Effector memory CD4-positive, alpha-beta T cell (primary cell): ENCODE measurements around the gene HP.

Experiments used
- DNase-seq, 3 donors: peaks; one replicate each; pipeline ENCODE4 v3.0.0-alpha.2; 2020
- H3K27ac ChIP-seq: 2 replicates; pipeline ENCODE4 v1.7.0; 2013; ENCODE audit warnings: mild to moderate bottlenecking, low read length, moderate library complexity; ENCODE audit not compliant: insufficient read depth, poor library complexity, severe bottlenecking
- H3K27me3 ChIP-seq: replicated peaks from 2 replicates; pipeline ENCODE4 v1.7.0; 2013; ENCODE audit warnings: mild to moderate bottlenecking, low read length; ENCODE audit not compliant: insufficient read depth, control insufficient read depth, poor library complexity, severe bottlenecking
- H3K36me3 ChIP-seq: 2 replicates; pipeline ENCODE4 v1.7.0; 2013; ENCODE audit warnings: mild to moderate bottlenecking, low read length, moderate library complexity; ENCODE audit not compliant: control insufficient read depth, insufficient read depth
- H3K4me1 ChIP-seq: 2 replicates; pipeline ENCODE4 v1.7.0; 2013; ENCODE audit warnings: low read length, mild to moderate bottlenecking; ENCODE audit not compliant: control insufficient read depth, insufficient read depth, poor library complexity, severe bottlenecking
- H3K4me3 ChIP-seq: 2 replicates; pipeline ENCODE4 v1.7.0; 2013; ENCODE audit warnings: low read length, low read depth, mild to moderate bottlenecking; ENCODE audit not compliant: insufficient read depth, poor library complexity, severe bottlenecking
- H3K9me3 ChIP-seq: 2 replicates; pipeline ENCODE4 v1.7.0; 2013; ENCODE audit warnings: mild to moderate bottlenecking, low read length, moderate library complexity; ENCODE audit not compliant: control insufficient read depth

HP gene

GRCh38 chr16:72021043-72021442 lies 33.3 kb upstream of the HP start:
- Histone ChIP-seq H3K27me3 (no peaks in the 10 kb centered on the region), H3K27ac (no peak overlapping the region), H3K4me1 (no peaks in the 10 kb centered on the region), H3K9me3 (no peaks in the 10 kb centered on the region), H3K4me3 (no peak overlapping the region), H3K36me3 (peaks cover 48% of the 10 kb centered on the region)
- no peak for DNase-seq

- H3K27me3 ChIP-seq = no peaks in the 10 kb centered on the region
- no peak overlapping the region for H3K27ac ChIP-seq
- no peak for DNase-seq
- H3K36me3 ChIP-seq = peaks cover 48% of the 10 kb centered on the region
- no peaks in the 10 kb centered on the region for H3K9me3 ChIP-seq
- H3K4me1 ChIP-seq = no peaks in the 10 kb centered on the region
- no peak overlapping the region for H3K4me3 ChIP-seq
These were observed 32.2 kb upstream of the HP start for GRCh38 chr16:72022127-72022526.

DNA sequence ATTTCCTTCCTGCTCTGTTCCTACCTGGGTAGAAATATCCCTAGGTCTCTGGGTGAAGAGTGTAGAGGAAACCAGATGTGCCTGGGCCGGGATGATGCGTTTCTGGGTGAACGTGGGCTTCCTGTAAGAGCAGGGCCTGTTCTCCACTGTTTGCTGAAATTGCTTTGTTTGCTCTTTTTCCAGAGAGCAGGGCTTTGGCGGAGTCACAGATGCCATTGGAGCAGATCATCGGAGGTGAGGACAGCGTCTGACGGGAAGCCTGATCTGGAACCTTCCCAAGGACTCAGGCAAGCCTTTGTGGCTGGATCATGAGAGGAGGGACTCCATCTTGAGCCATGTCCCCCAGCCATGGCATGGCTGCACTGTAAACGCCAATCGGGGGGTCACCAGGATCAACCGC lies 30.3 kb upstream of the HP start:
- Histone ChIP-seq H3K36me3 (peaks cover 44% of the 10 kb centered on the region), H3K27me3 (no peaks in the 10 kb centered on the region), H3K4me3 (no peak overlapping the region), H3K9me3 (no peaks in the 10 kb centered on the region), H3K27ac (no peak overlapping the region), H3K4me1 (no peaks in the 10 kb centered on the region)
- no peak for DNase-seq

DNA sequence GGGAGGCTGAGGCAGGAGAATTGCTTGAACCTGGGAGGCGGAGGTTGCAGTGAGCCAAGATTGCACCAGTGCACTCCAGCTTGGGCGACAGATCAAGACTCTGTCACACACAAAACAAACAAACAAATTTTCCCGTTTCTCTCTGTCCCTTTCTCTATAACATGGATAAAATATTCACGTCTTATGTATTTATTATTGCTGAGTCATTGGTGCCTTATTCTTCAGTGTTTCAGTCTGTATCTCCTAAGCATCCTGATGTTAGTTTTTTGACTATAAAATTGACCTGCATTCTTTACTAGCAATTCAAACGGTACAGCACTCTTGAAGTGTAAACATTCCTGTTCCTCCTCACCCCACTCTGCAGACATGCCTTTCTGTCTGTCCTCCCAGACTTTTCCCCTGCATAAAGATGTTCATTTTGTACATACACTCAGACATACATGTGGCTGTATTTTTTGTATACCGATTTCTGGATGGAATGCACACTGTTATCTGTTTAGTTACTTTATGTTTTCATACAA lies 29.4 kb upstream of the HP start:
- Histone ChIP-seq H3K27me3 (no peaks in the 10 kb centered on the region), H3K36me3 (peaks cover 41% of the 10 kb centered on the region), H3K27ac (no peak overlapping the region)

DNA sequence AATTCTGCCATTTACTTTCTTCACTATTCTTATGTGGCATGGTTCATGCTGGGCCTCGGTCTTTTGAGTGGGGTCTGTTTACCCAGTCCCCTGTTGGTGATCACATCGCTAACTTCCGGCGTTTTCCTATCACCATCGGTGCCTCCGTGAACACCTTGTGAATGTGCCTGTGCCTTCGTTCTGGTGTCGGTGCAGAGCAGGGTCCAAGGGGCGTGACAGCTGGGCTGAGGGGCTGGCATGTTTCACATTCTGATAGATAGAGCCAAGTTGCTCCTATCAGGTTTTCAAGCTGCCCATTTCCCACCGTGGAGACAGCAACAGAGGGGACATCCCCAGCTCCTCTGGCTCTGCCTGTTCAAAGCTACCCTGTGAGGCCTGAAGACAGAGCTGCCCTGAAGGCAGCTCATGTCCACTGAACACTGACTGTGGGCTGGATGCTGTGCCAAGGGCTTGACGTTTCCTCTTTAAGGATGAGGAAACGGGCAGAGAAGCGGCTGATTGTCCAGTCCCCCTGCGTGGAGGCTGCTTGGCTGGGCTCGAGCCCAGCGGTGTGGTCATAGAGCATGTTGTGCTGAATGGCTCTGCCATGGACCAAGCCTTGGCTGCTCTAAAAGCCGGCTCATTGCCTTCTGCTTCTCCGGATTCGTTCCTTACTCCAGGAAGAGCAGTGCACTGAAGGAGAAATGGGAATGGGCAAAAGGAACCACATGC lies 28.7 kb upstream of the HP start:
- Histone ChIP-seq H3K27me3 (no peaks in the 10 kb centered on the region), H3K36me3 (peaks cover 39% of the 10 kb centered on the region), H3K27ac (no peak overlapping the region), H3K4me3 (no peak overlapping the region), H3K4me1 (no peaks in the 10 kb centered on the region), H3K9me3 (no peaks in the 10 kb centered on the region)
- DNase-seq = no peak

More for the DNA sequence above, 29.4 kb upstream of the HP start:
- no peaks in the 10 kb centered on the region for H3K4me1 ChIP-seq
- no peaks in the 10 kb centered on the region for H3K9me3 ChIP-seq
- DNase-seq = no peak
- no peak overlapping the region for H3K4me3 ChIP-seq

DNA sequence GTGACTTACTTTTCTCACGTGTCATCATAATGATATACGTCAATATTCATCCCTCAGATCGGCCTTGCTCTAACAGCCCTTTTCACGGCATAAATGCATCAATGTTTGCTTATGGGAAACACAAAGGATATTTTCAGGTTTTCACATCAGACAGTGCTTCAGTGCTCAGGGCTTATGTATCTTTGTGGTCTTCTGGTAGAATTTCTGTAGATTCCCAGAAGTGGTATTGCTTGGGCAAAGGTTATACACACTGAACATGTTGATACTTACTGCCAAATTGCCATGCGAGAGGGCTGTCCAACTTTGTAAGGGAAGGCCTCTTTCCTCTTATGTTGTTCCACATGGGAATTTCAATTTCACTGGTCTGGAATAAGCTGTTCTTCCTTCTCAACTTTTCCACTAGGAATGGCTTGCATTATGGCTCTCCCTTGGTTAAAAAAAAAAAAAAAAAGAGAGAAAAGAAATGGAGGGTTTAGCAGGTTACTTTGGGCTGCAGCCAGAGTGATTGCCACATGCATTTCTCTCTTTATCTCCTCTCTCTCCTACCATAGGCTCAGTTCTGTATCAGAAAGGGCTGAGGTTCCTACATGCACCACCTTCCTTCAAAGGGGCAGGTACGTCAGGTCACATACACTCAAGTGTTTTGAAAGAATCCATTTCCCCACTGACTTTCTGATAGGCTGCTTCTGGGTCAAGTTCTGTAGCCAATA lies 26.5 kb upstream of the HP start:
- Histone ChIP-seq H3K27ac (no peak overlapping the region), H3K36me3 (peaks cover 22% of the 10 kb centered on the region), H3K27me3 (no peaks in the 10 kb centered on the region), H3K9me3 (no peaks in the 10 kb centered on the region), H3K4me3 (no peak overlapping the region), H3K4me1 (no peaks in the 10 kb centered on the region)
- DNase-seq = no peak

DNA sequence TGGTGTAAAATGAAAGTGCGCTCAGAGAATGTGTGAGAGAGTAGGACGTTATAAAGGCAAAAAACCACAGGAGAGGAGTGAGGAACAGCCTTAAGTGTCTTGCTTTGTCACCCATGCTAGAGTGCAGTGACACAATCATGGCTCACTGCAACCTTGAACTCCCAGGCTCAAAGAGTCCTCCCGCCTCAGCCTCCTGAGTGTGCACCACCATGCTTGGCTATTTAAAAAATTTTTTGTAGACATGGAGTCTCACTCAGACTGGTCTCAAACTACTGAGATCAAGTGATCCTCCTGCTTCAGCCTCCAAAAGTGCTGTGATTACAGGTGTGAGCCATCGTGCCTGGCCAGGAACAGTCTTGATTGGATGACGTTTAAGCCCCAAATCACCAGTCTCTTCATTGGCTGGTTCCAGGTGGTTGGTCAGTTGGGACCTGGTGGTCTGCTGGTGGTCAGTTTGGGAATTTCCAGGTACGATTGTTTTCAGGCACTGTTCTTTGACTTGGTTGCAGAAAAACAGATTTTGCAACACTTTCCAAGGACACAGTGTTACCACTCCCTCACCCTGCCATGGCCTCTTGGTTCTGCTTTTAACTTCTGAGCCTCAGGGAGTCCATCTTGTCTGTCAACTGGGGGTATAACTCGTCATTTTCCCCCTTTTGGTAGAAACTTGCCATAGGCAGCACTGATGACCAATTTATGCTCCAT lies 24.6 kb upstream of the HP start:
- DNase-seq = no peak
- no peaks in the 10 kb centered on the region for H3K9me3 ChIP-seq
- no peaks in the 10 kb centered on the region for H3K27me3 ChIP-seq
- H3K4me3 ChIP-seq = no peak overlapping the region
- no peaks in the 10 kb centered on the region for H3K4me1 ChIP-seq
- no peak overlapping the region for H3K27ac ChIP-seq
- H3K36me3 ChIP-seq = peaks cover 11% of the 10 kb centered on the region

DNA sequence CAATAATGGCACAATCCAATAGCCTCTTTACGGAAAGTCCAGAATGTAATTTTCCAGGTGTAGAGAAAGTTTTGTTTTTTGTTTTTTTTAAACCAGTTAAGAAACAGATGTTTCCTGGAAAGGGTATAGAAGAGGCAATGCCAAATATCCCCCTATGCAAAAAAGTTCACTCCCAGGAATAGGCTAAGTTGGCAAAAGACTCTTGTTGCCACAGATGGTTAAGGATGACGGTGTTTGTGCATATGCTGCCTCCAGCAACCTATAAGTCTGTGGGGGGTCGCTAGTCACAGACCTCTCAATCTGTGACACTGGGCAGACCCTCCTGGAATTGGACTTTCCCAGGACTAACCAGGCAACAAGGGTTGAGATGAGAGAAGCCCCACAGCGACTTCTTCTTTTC lies 20.9 kb upstream of the HP start:
- DNase-seq = no peak
- no peaks in the 10 kb centered on the region for H3K9me3 ChIP-seq

DNA sequence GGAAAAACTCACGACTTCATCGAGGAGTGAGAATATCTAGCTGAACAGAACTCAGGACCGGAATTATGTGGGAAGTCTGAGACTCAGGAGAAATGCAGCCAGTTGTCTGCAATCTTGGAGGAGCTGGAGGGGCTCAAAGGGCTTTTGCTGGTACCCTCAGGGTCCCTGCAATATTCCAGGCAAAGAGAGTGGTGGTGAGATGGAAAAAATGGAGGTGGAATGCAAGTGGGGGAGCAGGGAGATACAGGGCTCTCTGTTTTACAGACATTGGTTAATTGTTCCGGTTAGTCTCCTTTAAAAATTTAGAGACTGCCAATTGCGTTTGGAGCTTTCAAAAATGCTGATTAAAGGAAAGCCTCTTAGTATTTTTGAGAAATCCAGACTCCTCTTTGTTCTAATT lies 18.2 kb upstream of the HP start:
- no peaks in the 10 kb centered on the region for H3K4me1 ChIP-seq
- no peaks in the 10 kb centered on the region for H3K36me3 ChIP-seq
- H3K9me3 ChIP-seq = no peaks in the 10 kb centered on the region
- no peaks in the 10 kb centered on the region for H3K27me3 ChIP-seq
- no peak overlapping the region for H3K27ac ChIP-seq
- DNase-seq = no peak
- H3K4me3 ChIP-seq = no peak overlapping the region

More for the DNA sequence above, 20.9 kb upstream of the HP start:
- no peaks in the 10 kb centered on the region for H3K27me3 ChIP-seq
- H3K27ac ChIP-seq = no peak overlapping the region
- H3K4me3 ChIP-seq = no peak overlapping the region
- H3K36me3 ChIP-seq = no peaks in the 10 kb centered on the region
- H3K4me1 ChIP-seq = no peaks in the 10 kb centered on the region

DNA sequence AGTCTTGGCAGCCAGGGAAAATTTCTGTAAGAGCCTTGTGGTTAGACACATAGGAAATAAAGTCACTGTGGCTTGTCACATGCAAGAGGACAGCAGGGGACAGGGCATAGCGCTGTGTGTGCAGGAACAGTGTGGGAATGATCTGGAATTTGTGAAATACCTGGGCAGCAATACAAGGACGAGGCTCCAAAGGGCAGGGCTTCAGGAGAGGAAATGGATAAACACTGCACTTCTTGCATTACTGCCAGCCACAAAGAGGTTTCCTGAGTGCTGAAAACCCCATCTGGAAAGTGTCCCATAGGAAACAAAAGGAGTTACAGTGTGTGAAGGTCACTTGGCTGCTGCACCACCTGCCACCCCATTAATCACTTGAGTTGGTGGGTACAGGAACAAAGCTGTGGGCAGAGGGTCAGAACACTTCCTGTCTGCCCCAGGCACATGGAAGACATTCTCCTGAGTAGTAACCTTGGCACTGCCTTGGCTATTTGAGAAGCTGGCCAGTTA lies 12.1 kb upstream of the HP start:
- Histone ChIP-seq H3K27me3 (no peaks in the 10 kb centered on the region), H3K9me3 (no peaks in the 10 kb centered on the region), H3K36me3 (no peaks in the 10 kb centered on the region), H3K27ac (no peak overlapping the region), H3K4me3 (no peak overlapping the region), H3K4me1 (no peaks in the 10 kb centered on the region)
- no peak for DNase-seq
